SU-DHL-6 (cell line): Measurements from ENCODE around the gene LCE1F.

ENCODE experiments used
- H2AFZ ChIP-seq: fragments of 200-600 bp; sonication (generic); 2 replicates; pipeline ENCODE4 v1.6.1; 2014; ENCODE audit warnings: low read depth, mild to moderate bottlenecking, moderate library complexity, mixed read lengths, antibody characterized with exemption, low read length; ENCODE audit not compliant: severe bottlenecking
- H3F3A ChIP-seq: fragments of 200-600 bp; shearing (Covaris generic); 2 replicates; pipeline ENCODE4 v1.6.0; 2016; ENCODE audit warnings: antibody characterized with exemption, mild to moderate bottlenecking; ENCODE audit not compliant: insufficient read depth
- H3K27ac ChIP-seq: fragments of 200-600 bp; sonication (generic); 2 replicates; pipeline ENCODE4 v1.5.1; 2016; ENCODE audit warnings: low read depth, mild to moderate bottlenecking, low read length, moderate library complexity, mixed read lengths
- H3K27me3 ChIP-seq: fragments of 200-600 bp; sonication (generic), shearing (Covaris generic); 2 replicates; pipeline ENCODE4 v1.6.0; 2014; ENCODE audit warnings: mild to moderate bottlenecking, low read length
- H3K36me3 ChIP-seq: fragments of 200-600 bp; sonication (generic); 2 replicates; pipeline ENCODE4 v1.6.1; 2014; ENCODE audit warnings: mild to moderate bottlenecking, low read length, mixed read lengths
- H3K4me2 ChIP-seq: fragments of 300-600, 200-600 bp; shearing (Covaris generic), sonication (generic); 2 replicates; pipeline ENCODE4 v1.6.0; 2014; ENCODE audit warnings: low read length, low read depth, mild to moderate bottlenecking; ENCODE audit not compliant: poor library complexity, severe bottlenecking
- H3K4me3 ChIP-seq: fragments of 200-600 bp; sonication (generic); 2 replicates; pipeline ENCODE4 v1.5.1; 2014; ENCODE audit warnings: antibody characterized with exemption, low read length, mild to moderate bottlenecking, mixed read lengths; ENCODE audit not compliant: insufficient read depth, poor library complexity, severe bottlenecking
- H3K79me2 ChIP-seq: fragments of 200-600 bp; sonication (generic); 2 replicates; pipeline ENCODE4 v1.6.1; 2014; ENCODE audit warnings: mild to moderate bottlenecking, low read length, moderate library complexity; ENCODE audit not compliant: insufficient read depth
- H3K9ac ChIP-seq: fragments of 200-600 bp; sonication (generic); 2 replicates; pipeline ENCODE4 v1.7.0; 2014; ENCODE audit warnings: mild to moderate bottlenecking, low read length
- H3K9me2 ChIP-seq: fragments of 200-600 bp; sonication (generic); replicated peaks from 2 replicates; pipeline ENCODE4 v1.6.1; 2014; ENCODE audit warnings: low read length; ENCODE audit not compliant: insufficient read depth
- H3K9me3 ChIP-seq: fragments of 200-600 bp; sonication (generic); 2 replicates; pipeline ENCODE4 v1.6.1; 2014; ENCODE audit warnings: low read length, mixed read lengths; ENCODE audit not compliant: insufficient read depth
- H4K20me1 ChIP-seq: fragments of 200-600 bp; sonication (generic); 2 replicates; pipeline ENCODE4 v1.6.1; 2014; ENCODE audit warnings: low read depth, mild to moderate bottlenecking, antibody characterized with exemption, low read length, moderate library complexity, mixed read lengths
- EZH2phosphoT487 ChIP-seq: fragments of 200-600 bp; sonication (generic), shearing (Covaris generic); conservative IDR thresholded peaks from 2 replicates; pipeline ENCODE4 v1.6.1; 2018; ENCODE audit warnings: mild to moderate bottlenecking, antibody characterized with exemption, low read length, moderate library complexity, mixed read lengths
- TF ChIP-seq, protein P1 (sequence below): fragments of 200-600 bp; sonication (generic); IDR thresholded peaks from one replicate; pipeline ENCODE4 v1.5.1; 2017; ENCODE audit warnings: antibody characterized with exemption, mild to moderate bottlenecking, low read length, moderate library complexity; ENCODE audit not compliant: insufficient read depth, poor library complexity, severe bottlenecking

The LCE1F gene

DNA sequence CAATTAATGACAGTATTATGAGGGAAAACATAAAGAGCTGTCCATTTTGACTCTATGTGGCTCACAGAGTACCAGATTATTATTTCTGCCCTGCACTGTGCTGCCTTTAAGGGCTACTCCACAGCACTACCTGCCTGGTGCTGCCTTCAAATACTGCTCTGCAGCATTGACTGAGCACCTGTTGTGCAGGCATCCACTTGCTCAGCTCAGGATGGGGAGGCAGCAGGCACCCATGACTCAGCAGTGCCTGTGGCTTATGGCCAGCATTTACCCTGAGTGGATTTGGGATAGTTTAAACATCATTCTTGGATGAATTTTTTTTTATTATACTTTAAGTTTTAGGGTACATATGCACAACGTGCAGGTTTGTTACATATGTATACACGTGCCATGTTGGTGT is 18.1 kb upstream of the LCE1F start:
- H3F3A ChIP-seq, result no peaks in the 10 kb centered on the region
- H3K36me3 ChIP-seq, result no peaks in the 10 kb centered on the region
- H3K9me3 ChIP-seq, result no peaks in the 10 kb centered on the region
- TF ChIP-seq, protein P1, sequence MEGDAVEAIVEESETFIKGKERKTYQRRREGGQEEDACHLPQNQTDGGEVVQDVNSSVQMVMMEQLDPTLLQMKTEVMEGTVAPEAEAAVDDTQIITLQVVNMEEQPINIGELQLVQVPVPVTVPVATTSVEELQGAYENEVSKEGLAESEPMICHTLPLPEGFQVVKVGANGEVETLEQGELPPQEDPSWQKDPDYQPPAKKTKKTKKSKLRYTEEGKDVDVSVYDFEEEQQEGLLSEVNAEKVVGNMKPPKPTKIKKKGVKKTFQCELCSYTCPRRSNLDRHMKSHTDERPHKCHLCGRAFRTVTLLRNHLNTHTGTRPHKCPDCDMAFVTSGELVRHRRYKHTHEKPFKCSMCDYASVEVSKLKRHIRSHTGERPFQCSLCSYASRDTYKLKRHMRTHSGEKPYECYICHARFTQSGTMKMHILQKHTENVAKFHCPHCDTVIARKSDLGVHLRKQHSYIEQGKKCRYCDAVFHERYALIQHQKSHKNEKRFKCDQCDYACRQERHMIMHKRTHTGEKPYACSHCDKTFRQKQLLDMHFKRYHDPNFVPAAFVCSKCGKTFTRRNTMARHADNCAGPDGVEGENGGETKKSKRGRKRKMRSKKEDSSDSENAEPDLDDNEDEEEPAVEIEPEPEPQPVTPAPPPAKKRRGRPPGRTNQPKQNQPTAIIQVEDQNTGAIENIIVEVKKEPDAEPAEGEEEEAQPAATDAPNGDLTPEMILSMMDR, result no peak
- no peak for TF ChIP-seq EZH2phosphoT487
- H3K27ac ChIP-seq, result no peak overlapping the region
- no peak overlapping the region for H3K4me3 ChIP-seq
- H3K27me3 ChIP-seq, result no peaks in the 10 kb centered on the region
- H3K9ac ChIP-seq, result no peak overlapping the region
- no peak overlapping the region for H2AFZ ChIP-seq
- no peaks in the 10 kb centered on the region for H3K9me2 ChIP-seq
- no peaks in the 10 kb centered on the region for H4K20me1 ChIP-seq
- H3K79me2 ChIP-seq, result no peaks in the 10 kb centered on the region
- H3K4me2 ChIP-seq, result no peak overlapping the region

DNA sequence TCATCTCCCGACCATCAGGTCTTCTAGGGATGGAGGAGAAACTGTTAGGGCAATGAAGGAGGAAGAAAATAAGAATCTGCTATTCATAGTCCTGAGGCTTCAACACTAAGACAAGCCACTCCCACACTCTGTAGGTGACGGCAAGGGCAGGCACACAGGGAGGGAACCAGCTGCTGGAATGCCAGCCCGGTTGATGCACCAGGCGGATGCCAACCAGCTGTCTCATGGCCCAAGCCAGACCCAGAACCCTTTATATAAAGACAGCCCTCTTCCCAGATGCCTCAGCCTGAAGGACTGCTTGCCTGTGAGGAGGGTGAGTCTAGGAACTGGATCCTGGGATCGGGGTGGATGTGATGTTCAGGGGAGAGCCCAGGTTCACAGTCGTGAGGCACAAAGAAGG is 17.2 kb upstream of the LCE1F start, which contains the start of gene KPRP:
Gene KPRP, plus strand, starts transcription at position 279 of the 400 bp plus-strand sequence. CDS start 1,564 bp downstream, outside the sequence.
- Histone ChIP-seq H3K79me2 (no peaks in the 10 kb centered on the region), H3K36me3 (no peaks in the 10 kb centered on the region), H3K9me2 (no peaks in the 10 kb centered on the region), H3K4me2 (no peak within 1 kb of the TSS), H3K27ac (no peak within 1 kb of the TSS), H3K4me3 (no peak within 1 kb of the TSS), H3K27me3 (no peaks in the 10 kb centered on the region), H3K9ac (no peak within 1 kb of the TSS), H2AFZ (no peak within 1 kb of the TSS), H3K9me3 (no peaks in the 10 kb centered on the region), H4K20me1 (no peaks in the 10 kb centered on the region), H3F3A (no peaks in the 10 kb centered on the region)
- TF ChIP-seq EZH2phosphoT487, result no peak
- TF ChIP-seq, protein P1, result no peak

DNA sequence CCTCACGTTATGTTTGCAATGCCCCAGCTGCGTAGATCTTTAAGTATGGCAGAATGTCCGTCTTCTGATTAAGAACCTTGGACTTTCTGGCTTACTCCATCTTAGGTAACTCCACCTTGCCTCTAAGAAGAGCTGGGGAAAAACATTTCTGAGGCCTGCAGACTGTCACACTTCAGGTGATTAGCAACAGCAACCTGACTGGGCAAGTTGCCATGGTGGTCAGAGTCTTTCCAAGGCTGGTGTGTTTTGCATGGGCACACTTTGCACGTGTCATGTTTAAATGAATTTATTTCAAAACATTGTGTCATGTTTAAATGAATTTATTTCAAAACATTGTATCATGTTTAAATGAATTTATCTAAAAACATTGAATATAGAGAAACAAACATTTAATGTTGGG is 16.3 kb upstream of the LCE1F start:
- Histone ChIP-seq H3K27me3 (no peaks in the 10 kb centered on the region), H2AFZ (no peak overlapping the region), H3K36me3 (no peaks in the 10 kb centered on the region), H3K9me3 (no peaks in the 10 kb centered on the region), H3F3A (no peaks in the 10 kb centered on the region), H3K4me3 (no peak overlapping the region), H3K9me2 (no peaks in the 10 kb centered on the region), H3K9ac (no peak overlapping the region), H3K4me2 (no peak overlapping the region), H3K27ac (no peak overlapping the region), H4K20me1 (no peaks in the 10 kb centered on the region), H3K79me2 (no peaks in the 10 kb centered on the region)
- TF ChIP-seq, protein P1, result no peak
- no peak for TF ChIP-seq EZH2phosphoT487
